Endometrium (tissue), 2 donors: Measurements from ENCODE around the gene BRPF1.
"Not testable (repeated sequence)": the region's sequence is repeated elsewhere in the genome, so short reads cannot be mapped to it uniquely, and the experiment has no call there.

ENCODE experiments used
- FAIRE-seq: peaks from 2 replicates; lab custom pipeline; 2012; peaks lifted over from hg19 to GRCh38; lab: Jason Lieb, UNC
- donor health status: control.
- donor health status: control.

BRPF1 gene

DNA sequence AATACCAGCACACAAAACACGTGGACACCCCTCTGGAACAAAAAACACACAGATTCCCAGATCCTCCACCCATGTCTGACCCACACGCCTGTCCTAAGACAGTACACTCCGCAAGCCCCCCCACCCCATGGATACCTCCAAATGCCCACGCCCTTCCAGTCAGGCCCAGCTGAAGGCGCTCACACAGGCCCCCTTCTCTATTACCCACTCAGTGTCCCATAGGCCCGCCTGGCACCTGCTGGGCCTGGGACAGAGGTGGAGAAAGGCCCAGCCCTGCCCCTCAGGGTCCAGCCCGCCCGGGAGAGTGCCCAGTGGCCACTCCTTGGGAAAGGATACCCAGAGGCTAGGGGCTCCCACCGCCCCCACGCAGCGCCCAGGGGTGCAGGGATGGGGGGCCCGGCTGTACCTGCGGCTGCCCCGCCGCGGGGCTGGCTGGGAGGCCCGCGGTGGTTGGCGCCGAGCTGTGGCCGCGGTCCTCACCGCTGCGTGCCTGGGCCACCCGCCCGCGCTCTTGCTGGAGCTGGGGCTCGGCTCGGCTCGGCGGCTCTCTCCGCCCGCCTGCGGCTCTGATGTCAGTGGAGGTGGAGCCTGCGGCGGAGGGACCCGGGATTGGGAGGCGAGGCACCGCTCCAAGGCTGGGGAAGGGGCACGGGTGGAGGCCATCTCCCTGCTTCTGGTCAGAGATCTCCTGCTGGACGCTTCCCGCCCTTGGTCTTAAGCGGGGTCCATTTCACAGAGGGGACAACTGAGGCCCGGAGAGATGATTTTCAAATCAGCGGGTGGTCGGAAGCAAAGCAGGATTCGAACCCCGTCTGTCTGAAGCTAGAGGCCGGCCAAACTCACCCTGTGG, 38.1 kb downstream of the BRPF1 start, which contains the start of gene CAMK1:
Gene CAMK1 (minus strand): TSS at position 522 of the 850 bp plus-strand sequence. CDS start 2,198 bp downstream, outside the sequence.
- no peak for FAIRE-seq

DNA sequence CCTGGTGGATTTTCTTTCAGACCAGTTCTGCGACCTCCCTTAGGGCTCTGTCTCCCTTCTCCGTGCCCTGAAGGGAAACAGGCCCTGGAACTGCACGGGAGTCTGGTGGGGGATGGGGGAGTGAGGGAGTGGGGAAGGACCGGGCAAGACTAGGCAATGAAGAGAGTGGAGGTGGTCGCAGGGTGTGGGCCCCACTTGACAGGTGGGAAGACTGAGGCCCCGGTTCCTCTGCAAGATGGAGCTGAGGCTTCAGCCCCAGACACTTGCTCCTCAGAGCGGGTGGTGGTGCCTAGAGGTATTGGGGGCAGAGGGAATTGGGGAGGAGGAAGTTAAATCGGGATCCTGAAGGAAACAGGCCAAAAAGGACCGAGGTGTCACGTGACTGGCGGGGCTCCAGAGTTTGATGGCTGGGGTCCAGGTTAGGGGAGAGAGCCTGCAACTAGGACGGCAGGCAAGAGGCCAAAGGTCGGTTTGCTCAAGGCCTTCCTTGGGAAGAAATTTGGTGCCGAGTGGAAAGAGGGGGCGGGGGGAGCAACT, 38.8 kb downstream of the BRPF1 start:
- no peak for FAIRE-seq

DNA sequence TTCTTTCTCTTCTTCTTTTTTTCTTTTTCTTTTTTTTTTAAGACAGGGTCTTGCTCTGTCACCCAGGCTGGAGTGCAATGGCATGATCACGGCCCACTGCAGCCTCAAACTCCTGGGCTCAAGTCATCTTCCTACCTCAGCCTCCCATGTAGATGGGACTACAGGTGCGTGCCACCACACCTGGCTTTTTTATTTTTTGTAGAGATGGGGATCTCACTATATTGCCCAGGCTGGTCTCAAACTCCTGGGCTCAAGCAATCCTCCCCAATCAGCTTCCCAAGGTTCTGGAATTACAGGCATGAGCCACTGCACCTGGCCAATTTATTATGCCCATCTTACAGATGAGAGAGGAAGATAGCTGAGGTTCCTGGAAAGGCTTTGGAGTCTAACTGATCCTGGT, 39.5 kb downstream of the BRPF1 start:
- FAIRE-seq, result not testable (repeated sequence)

DNA sequence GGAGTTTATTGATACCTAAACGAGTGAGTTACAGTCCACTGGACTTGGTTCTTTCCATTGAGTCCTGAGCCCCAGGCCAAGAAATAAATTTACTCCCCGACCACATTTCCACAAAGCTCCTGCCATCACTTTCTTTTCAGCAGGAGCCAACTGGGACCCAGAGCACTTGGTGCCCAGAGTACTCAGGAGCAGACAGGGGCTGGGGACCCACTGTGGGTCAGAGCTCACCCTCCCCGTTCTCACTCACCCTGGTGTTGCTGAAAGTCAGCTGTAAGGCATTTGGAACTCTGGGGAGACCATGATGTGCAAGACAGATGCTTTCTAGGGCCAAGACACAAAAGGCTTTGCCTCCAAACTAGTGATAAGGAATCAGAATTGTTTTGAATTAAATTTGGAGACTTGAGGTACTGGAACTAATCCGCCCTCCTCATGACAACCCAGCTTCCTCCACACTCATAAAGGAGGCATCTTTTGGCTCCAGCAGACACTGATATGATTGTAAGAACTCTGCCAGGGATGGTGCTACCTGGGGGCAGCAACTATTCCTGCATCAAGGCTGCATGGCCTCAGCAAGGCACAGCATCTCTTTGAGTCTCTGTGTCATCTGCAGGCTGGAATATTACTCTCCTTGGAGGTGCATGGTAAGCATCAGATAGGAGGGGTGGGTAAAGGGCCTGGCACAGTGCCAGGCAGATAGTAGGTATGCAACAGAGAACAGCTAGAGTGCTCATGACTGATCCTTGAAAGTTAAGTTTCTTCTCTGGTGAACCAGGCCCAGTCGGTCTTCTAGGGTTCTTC, 45.6 kb downstream of the BRPF1 start:
- no peak for FAIRE-seq

DNA sequence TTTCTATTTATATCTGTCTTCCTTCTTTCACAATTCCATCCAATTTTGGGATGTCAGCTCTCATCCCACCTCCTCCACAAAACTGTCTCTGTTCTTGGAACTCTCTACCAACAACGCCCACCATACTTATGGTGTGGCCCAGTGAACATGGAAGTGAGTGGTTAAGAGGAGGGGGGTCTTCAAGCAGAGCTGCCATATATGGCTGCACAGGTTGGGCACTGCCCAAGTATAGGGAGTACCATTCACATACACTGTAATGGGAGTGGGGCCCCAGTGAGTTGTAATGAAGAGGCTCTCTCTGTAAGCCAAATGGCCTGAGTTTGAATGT, 46.1 kb downstream of the BRPF1 start:
- FAIRE-seq, result no peak

DNA sequence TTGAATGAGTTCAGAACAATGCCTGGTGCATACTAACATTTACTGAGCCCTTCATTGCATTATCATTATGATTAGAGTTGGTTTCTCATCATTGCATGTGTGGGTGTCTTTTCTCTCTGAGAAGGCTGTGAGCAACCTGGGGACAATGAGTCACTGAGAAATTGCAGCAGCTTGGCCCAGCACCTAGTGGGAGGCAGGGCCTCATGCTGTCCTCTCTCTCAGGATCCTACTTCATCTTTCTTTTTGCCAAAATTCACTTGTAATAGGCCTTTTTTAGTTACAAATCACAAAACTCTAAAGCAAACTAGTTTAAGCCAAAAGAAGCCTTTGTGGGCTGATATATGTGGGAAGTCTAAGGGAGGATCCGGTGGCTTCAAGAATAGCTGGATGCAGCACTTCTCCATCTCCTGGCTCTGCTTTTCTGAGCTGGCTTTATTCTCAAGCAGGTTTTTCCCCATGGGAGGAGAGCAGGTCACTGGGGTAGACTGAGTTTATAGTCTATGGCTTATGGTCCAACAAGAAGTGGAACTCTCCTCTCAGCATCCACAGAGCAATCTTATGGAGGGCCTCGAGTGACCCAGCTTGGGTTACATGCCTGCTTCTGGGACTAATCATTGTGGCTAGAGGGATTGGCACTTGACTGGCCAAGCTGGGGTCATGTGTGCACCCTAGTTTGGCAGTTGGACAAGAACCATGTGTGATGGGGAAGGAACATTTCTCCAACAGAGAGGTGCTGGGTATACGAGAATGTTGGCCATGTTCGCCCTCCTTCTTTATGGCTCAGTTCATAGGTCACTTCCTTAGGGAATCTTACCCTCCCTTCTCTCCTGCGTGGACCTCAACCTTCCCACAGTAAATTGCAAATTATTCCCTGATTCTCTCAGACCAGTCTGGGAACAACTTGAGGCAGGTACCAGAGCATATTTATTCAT, 46.9 kb downstream of the BRPF1 start:
- FAIRE-seq, result no peak

DNA sequence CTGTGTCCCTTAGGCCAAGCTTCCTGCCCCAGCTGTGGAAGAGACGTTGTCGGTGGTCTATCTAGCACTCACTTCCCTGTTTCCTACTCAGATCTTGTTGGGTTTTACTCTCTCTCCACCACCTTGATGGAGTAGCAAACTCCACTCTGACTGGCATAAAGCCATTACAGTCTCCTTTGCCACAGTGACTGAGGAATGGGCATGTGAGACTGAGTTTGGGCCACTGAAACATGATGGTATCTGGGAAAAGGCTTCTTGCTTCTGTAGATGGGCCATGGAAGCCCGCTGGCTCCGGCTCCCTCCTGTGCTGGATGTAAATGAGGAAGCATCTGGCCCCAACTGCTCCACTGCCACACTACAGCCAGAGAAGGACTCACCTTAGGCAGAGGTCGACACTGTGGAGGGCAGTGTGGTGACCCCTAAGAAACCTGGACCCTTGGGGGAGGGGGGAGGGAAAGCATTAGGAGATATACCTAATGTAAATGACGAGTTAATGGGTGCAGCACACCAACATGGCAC, 47.6 kb downstream of the BRPF1 start:
- no peak for FAIRE-seq

DNA sequence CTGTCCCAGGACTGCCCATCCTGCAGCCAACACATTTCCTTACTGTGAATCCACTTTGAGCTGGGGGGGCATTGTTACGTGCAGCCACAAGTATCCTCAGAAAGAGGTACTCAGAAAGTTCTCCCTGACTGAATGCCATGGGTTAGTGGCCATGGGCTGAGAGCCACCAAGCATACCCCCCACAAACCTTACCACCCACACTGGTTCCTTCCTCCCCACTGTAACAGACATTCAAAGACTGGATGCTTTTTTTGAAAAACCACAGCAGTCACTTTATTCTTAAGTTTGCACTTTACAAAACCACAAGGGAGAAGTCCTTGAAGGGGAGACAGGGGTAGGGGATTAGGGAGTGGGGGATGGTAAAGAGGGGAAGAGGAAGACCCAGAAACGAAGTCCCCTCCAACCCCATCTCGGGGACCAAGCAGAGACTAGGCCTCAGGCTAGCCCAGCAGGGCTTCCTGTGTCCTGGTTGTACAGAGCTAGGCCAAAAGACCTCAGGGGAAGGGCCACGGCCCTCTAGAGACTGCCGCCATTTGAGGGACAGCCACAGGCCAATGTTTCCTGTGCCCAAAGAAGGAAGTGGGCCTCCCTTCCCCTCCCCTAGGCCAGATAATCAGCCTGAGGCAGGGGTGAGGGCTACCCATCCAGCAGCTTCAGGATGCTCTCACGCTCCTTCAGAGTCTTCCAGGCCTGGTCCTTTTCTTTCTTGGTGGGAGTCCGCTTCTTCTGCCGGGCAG, 48.4 kb downstream of the BRPF1 start:
- no peak for FAIRE-seq

DNA sequence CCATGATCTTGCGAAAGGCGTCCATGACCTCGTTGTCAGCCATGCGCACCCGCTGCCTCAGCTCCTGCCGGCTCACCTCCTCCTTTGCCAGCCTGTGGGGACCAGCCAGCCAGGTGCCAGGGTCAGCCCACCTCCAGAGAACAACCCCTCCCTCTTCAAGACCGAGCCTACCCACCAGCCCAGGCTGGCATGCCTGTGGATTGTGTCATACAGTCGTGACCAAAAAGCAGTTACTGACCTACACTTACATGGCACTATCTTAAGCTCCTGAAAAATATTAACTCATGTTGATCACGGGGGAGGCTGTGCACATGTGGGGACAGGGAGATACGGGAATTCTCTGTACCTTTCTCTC, 48.9 kb downstream of the BRPF1 start:
- FAIRE-seq, result no peak

DNA sequence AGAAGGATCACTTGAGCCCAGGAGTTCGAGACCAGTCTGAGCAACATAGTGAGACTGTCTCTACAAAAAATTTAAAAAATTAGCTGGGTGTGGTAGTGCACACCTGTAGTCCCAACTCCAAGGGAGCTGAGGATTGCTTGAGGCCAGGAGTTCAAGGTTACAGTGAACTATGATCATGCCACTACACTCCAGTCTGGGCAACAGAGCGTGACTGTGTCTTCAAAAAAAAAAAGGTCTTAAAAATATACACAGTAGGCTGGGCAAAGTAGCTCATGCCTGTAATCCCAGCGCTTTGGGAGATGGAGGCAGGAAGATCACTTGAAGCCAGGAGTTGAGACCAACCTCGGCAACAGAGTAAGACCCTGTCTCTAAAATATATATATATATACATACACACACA, 49.4 kb downstream of the BRPF1 start:
- FAIRE-seq, result no peak

DNA sequence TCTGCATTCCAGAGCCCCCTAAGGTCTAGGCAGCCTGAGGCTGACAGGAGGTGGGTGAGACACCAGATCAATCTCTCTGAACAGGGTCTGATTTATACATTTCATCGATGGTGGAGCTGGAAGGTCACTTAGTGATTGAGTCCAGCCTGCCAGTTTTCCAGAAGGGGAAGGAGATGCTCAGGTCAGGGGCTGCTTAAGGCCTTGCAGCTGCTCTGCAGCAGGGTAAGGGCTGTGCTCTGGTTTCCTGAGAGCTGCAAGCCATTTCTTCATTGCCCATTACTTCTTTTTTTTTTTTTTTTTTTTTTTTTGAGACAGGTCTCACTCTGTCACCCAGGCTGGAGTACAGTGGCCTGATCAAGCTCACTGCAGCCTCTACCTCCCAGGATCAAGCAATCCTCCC, 50.0 kb downstream of the BRPF1 start:
- no peak for FAIRE-seq

DNA sequence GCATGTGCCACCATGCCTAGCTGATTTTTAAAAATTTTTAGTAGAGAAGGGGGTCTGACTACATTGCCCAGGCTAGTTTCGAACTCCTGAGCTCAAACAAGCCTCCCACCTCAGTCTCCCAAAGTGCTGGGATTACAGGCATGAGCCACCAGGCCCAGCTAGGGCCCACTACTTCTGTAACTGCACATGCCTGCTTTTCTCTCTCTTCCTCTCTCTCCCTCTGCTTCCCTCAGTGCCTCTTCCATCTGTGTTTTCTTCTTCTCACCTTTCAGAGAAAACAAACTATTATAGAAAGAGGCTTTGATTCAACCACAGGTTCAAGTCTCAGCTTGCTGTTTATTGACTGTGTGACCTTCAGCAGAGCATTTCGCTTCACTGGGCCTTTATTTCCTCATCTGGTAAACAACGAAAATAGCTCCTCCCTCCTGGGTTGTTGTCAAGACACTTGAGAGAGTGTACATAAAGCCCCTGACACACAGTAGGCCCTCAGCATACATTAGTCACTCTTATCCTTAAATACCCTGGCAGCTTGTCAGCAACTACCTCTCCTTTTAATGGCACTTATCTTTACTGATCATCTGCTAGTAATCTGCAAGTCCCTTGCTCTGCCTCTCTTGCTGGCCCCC, 50.6 kb downstream of the BRPF1 start:
- no peak for FAIRE-seq

DNA sequence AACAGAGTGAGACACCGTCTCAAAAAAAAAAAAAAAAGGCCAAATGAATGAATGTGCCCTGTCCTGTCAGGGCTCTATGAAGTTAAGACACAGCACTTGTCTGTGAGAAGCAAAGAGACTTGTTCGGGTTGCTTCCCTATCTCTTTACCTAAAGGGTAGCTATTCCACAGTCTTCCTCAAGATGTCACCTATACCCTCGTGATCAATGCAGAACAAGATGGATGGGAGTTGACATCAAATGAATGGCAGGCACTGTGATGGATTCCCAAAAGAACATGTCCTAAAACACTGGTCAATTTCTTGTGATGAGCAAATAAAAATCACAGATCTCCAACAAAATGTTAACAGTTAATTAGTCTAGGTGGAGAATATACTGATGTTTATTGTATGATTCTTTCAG, 51.2 kb downstream of the BRPF1 start:
- FAIRE-seq, result no peak

DNA sequence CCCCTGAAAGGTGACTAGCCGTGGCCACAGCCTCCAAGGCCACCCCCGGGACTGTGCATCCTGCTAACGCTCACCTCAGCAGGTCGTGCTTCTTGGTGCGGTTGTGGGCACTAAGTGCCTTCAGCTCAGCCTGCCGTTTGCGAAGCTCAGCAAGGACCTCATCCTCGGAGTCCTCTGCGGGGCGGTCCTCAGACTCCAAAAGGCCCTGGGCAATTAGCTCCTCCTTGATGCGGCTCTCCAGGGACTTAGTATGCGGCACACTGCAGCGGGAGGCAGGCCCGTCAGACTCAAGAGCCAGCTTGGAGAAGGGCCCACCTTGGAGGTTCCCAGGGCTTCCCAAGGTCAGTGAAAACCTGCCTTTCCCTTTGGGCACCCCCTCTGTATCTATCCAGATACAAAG, 52.4 kb downstream of the BRPF1 start:
- no peak for FAIRE-seq

DNA sequence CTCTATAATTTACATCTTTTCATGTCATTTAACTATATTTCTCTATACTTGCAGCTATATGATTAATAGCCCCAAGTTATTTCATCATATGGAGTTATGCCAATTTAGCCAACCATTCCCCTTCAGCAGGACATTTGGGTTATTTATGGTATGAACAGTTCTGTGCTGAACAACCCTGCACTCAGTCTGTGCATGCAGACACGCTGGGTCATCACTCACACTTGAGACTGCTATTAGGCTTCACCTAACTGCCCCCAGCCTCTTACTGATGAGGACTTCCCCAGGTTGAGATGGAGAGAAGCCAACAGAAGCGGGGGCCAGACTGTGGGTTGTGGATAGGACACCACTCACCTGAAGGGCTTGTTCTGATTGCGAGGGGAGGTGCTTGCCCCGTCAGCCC, 53.4 kb downstream of the BRPF1 start:
- no peak for FAIRE-seq

DNA sequence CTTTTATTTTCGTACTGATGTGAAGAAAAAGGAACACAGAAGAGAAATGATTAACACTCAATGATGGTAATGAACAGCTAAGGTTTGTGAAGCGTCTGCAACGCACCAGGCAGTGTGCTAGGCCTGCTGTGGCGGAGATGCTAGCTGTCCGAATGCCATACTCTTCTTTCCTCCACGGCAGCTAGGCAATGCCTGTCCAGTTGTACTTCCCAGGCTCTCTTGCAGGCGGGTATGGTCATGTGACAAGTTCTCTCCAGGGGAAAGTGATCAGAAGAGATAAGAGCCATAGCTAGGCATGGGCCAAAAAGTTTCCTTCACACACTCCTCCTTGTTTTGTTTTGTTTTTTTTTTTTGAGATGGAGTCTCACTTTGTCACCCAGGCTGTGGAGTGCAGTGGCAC, 54.1 kb downstream of the BRPF1 start:
- no peak for FAIRE-seq

DNA sequence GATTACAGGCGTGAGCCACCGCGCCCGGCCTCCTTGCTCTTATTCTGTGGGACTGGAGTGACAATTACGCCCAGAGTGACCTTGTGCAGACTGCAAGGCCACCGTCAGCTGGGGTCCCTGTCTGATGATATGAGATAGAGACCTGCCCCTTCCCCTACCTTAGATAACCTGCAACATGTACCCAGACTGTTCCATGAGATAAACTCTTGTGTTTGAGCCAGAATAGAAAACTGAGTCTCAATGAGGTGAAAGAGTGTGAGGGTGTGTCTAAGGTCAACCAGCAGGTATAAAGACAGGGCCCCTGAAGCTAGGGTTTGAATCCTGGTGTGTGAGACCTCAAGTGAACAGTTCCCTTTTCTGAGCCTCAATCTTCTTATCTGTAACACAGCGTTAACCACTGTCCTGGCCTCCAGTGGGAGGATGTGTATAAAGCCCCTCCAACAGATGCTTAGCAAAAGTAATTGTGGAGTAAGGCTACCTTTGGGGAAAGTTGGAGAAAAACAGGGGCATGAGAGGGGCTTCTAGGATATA, 54.7 kb downstream of the BRPF1 start:
- FAIRE-seq, result no peak

DNA sequence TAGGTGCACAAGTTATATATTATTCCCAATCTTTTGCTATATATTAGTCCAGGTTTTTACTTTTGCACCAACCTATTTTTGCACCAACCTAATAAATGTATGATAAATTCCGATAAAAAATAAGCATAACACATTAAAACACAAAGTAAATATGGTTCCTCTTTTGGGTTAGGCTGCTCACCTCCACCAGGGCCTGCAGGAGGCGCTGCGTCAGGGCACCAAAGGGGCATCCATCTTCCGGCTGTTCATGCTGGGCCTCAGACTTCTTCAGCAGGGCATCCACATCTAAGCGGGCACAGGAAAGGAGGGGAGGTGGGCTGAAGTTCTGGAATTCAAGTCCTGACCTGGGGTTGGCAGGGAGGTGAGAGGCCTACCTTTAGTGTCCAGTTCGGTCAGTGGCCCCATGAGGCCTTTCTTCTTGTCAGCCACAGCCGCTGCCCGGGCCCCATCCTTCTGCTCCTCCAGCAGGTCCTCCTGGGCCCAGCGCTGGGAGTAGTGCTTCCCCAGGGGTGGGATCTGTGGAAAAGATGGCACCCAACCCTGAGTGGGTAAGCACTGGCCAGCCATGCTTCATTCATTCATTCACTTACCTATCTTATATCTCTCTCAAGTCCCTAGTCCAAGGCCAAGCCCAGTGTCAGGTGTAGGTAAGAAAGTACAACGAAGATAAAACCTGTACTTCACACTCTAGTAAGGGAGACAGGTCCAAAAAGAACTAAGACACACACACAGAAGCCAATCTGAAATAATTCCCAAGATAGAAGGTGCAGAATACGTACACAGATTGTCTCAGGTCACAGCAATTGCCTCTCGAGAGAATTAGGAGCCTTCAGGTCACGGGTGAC, 55.5 kb downstream of the BRPF1 start:
- no peak for FAIRE-seq

DNA sequence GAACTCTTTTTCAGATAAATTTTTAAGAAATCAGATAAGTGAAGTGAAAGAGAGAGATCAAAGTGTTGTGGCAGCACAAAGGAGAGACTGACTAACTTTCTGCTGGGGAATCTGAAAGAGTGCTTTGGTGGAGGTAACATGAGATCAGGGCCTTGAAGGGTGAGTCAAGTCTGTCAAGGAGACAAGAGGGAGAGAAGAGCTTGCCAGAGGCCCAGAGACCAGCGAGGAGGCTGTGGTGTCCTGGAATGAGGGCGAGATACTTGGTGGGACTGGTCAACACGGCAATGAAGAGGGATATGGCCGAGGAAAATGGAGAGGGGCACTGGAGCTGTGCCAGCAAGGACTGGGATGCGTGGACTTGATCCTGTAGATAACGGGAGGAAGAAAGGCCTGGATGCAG, 56.2 kb downstream of the BRPF1 start:
- FAIRE-seq, result no peak

DNA sequence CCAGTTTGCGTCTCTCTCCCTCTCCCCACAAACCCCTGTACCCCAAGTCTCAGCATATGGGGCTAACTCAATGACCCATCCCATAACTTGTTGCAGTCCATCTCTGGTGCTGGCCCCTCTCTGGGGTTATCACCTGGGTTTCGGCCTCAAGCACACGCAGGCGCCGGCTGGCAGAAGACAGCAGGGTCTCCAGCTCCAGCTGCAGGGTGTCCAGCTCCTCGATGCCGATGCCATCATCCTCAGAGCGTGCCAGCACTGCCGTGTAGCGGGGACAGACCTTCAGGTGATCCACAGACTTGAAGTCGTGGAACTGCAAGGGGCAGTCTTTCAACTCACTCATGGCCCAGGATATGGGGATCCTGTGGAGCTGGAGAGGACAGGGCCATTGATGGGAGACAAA, 59.6 kb downstream of the BRPF1 start:
- FAIRE-seq, result no peak
